GM12874 (cell line): ENCODE results near the gene ZNF316.

Experiments used
- CTCF ChIP-seq: IDR thresholded peaks from 2 replicates; pipeline ENCODE4 v1.5.1; 2011; ENCODE audit warnings: low read depth, mild to moderate bottlenecking, control low read depth, low read length, moderate library complexity; ENCODE audit not compliant: insufficient read depth

Gene ZNF316

GRCh38 chr7:6615723-6616555 lies 21.2 kb upstream of the ZNF316 start:
- no peak for TF ChIP-seq CTCF

GRCh38 chr7:6616854-6617643 lies 20.1 kb upstream of the ZNF316 start:
- TF ChIP-seq CTCF, result no peak

- TF ChIP-seq CTCF, result no peak
These were observed 18.5 kb upstream of the ZNF316 start for GRCh38 chr7:6618621-6619020.

GRCh38 chr7:6619961-6620360 lies 17.2 kb upstream of the ZNF316 start:
- no peak for TF ChIP-seq CTCF

- TF ChIP-seq CTCF, result no peak
These were observed 15.7 kb upstream of the ZNF316 start for GRCh38 chr7:6621195-6622133.

- TF ChIP-seq CTCF, result no peak
These were observed 14.9 kb upstream of the ZNF316 start for GRCh38 chr7:6622134-6622710.
